Measurements from ENCODE around the gene RGS14. TPM values are rescaled to one million over a fixed set of nuclear protein-coding genes. Genes with fewer than 3 reads are reported as not detected.
"Not testable (repeated sequence)": the region's sequence is repeated elsewhere in the genome, so short reads cannot be mapped to it uniquely, and the experiment has no call there.

Gene RGS14
- total and polyA plus RNA-seq, 4 experiments from 2014 or later: 62.3 to 168 (median 132) TPM

DNA sequence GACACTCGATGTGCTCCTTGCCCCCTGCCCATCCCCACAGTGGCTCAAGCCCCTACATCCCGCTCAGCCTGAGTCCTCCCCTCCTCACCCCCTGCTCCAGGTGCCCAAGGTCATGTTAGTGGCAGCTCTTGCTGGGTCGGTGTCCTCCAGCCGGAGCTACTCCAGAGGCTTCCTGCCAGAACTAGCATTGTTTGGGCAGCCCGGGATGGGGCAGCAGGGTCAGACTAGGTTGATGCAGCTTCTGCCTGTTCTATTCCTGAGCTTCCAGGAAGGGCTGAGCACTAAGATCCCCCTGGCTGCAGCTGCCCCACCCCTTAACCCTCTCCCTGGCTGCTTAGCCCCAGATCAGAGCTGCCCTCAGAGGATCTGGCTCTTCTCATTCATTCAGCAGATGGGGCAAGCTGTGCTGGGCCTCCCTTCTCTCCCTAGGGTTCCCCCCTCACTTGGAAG, 671 bp downstream of the RGS14 start:
- H3K9me3 Mint-ChIP-seq: peaks cover 0 to 3% (median under 1%) of the 10 kb centered on the region in 8 donors
- no peaks in the 10 kb centered on the region for H3K36me3 ChIP-seq (ENCODE audit: insufficient read depth, low read length)
- H3K27me3 ChIP-seq (ENCODE audit: insufficient read depth, low read length): no peaks in the 10 kb centered on the region
- H3K36me3 Mint-ChIP-seq: peaks cover 7 to 33% of the 10 kb centered on the region in 2 donors
- peak overlapping the region; percentile 89 to 94 (median 93) for H3K27ac Mint-ChIP-seq
- no peak for DNase-seq
- H3K27me3 Mint-ChIP-seq: no peaks in the 10 kb centered on the region
- H3K4me1 Mint-ChIP-seq: peaks cover 57 to 95% (median 74%) of the 10 kb centered on the region in 4 donors
- peaks cover 76% of the 10 kb centered on the region for H3K4me1 ChIP-seq (ENCODE audit: insufficient read depth, low read length)
- intact Hi-C loops (cut with micrococcal nuclease): loop anchor here (5.0 kb wide), 1 partner anchor 34 kb away; no protein-coding TSS in a partner anchor
- H3K4me3 Mint-ChIP-seq: peak overlapping the region; percentile 84 to 97 (median 90)
- H3K9me3 ChIP-seq (ENCODE audit: control insufficient read depth in 1 of 2, low read length in 2 of 2): no peaks in the 10 kb centered on the region
- CTCF ChIA-PET (ENCODE audit: partially characterized antibody): interaction anchor here (1.1 to 8.7 kb wide), 10 partner anchors 12 to 97 kb away, joined by 3 to 90 read pairs (median 8); no protein-coding TSS in a partner anchor
- peak overlapping the region; percentile 75 for H3K27ac ChIP-seq (ENCODE audit: low read depth, low read length)
- POLR2A ChIA-PET (ENCODE audit: partially characterized antibody): interaction anchor here (0.5 to 4.9 kb wide), 18 partner anchors 7 to 372 kb away, joined by 3 to 43 read pairs (median 4); partner anchors contain the start of genes LMAN2, PDLIM7 and PRR7
- peak overlapping the region; percentile 92 to 95 for H3K4me3 ChIP-seq (ENCODE audit: low read length in 2 of 2)

- Histone ChIP-seq H3K27me3 (ENCODE audit: insufficient read depth, low read length) (no peaks in the 10 kb centered on the region), H3K27ac (ENCODE audit: low read depth, low read length) (peak overlapping the region; percentile 75), H3K9me3 (ENCODE audit: control insufficient read depth in 1 of 2, low read length in 2 of 2) (no peaks in the 10 kb centered on the region), H3K4me1 (ENCODE audit: insufficient read depth, low read length) (peaks cover 87% of the 10 kb centered on the region), H3K4me3 (ENCODE audit: low read length in 2 of 2) (peak overlapping the region; percentile 92 to 95), H3K36me3 (ENCODE audit: insufficient read depth, low read length) (no peaks in the 10 kb centered on the region)
- H3K4me3 Mint-ChIP-seq: peak overlapping the region; percentile 84 to 97 (median 90)
- intact Hi-C loops (cut with micrococcal nuclease): loop anchor here (5.0 kb wide), 1 partner anchor 33 kb away; no protein-coding TSS in a partner anchor
- H3K36me3 Mint-ChIP-seq: peaks cover 7 to 37% of the 10 kb centered on the region in 2 donors
- POLR2A ChIA-PET (ENCODE audit: partially characterized antibody): interaction anchor here (1.1 to 5.9 kb wide), 11 partner anchors 8 to 138 kb away, joined by 3 to 59 read pairs (median 9); partner anchors contain the start of genes LMAN2 and PDLIM7
- no peaks in the 10 kb centered on the region for H3K27me3 Mint-ChIP-seq
- peak in 1 of 5 donors; percentile 31 for DNase-seq
- CTCF ChIA-PET (ENCODE audit: partially characterized antibody): interaction anchor here (0.8 to 8.7 kb wide), 7 partner anchors 11 to 50 kb away, joined by 3 to 90 read pairs (median 11); no protein-coding TSS in a partner anchor
- H3K9me3 Mint-ChIP-seq: peaks cover 0 to 3% (median under 1%) of the 10 kb centered on the region in 8 donors
- H3K27ac Mint-ChIP-seq: peak overlapping the region; percentile 89 to 96 (median 93)
- H3K4me1 Mint-ChIP-seq: peaks cover 58 to 98% (median 78%) of the 10 kb centered on the region in 4 donors
These were observed 1.7 kb downstream of the RGS14 start for GRCh38 chr5:177359451-177359851.

- Mint-ChIP-seq H3K4me3 (peak overlapping the region; percentile 84 to 97 (median 90)), H3K27ac (peak overlapping the region; percentile 89 to 96 (median 92)), H3K4me1 (peaks cover 59 to 98% (median 77%) of the 10 kb centered on the region in 4 donors), H3K9me3 (peaks cover 0 to 3% (median under 1%) of the 10 kb centered on the region in 8 donors), H3K27me3 (no peaks in the 10 kb centered on the region), H3K36me3 (peaks cover 7 to 40% of the 10 kb centered on the region in 2 donors)
- Histone ChIP-seq H3K27ac (ENCODE audit: low read depth, low read length) (peak overlapping the region; percentile 75), H3K9me3 (ENCODE audit: control insufficient read depth in 1 of 2, low read length in 2 of 2) (no peaks in the 10 kb centered on the region), H3K27me3 (ENCODE audit: insufficient read depth, low read length) (no peaks in the 10 kb centered on the region), H3K4me1 (ENCODE audit: insufficient read depth, low read length) (peaks cover 89% of the 10 kb centered on the region), H3K36me3 (ENCODE audit: insufficient read depth, low read length) (no peaks in the 10 kb centered on the region), H3K4me3 (ENCODE audit: low read length in 2 of 2) (peak overlapping the region; percentile 22 to 92)
- CTCF ChIA-PET (ENCODE audit: partially characterized antibody): interaction anchor here (0.8 to 8.7 kb wide), 5 partner anchors 10 to 148 kb away, joined by 3 to 90 read pairs (median 14); no protein-coding TSS in a partner anchor
- intact Hi-C loops (cut with micrococcal nuclease): loop anchor here (5.0 kb wide), 3 partner anchors 32 to 58 kb away; partner anchors contain the start of genes PFN3, PRELID1 and RAB24
- POLR2A ChIA-PET (ENCODE audit: partially characterized antibody): interaction anchor here (1.0 to 5.9 kb wide), 9 partner anchors 8 to 137 kb away, joined by 3 to 59 read pairs (median 8); partner anchors contain the start of genes LMAN2 and PDLIM7
- peak in 1 of 5 donors; percentile 27 for DNase-seq
These were observed 2.1 kb downstream of the RGS14 start for GRCh38 chr5:177359860-177360259.

- Mint-ChIP-seq H3K36me3 (peaks cover 7 to 44% of the 10 kb centered on the region in 2 donors), H3K27ac (peak overlapping the region in 5 of 7 donors; percentile 17 to 92 (median 37)), H3K4me3 (peak overlapping the region in 7 of 8 donors; percentile 44 to 85 (median 60)), H3K4me1 (peaks cover 54 to 95% (median 73%) of the 10 kb centered on the region in 4 donors)
- not testable (repeated sequence) for H3K9me3 ChIP-seq (ENCODE audit: control insufficient read depth in 1 of 2, low read length in 2 of 2); H3K4me3 ChIP-seq (ENCODE audit: low read length in 2 of 2); H3K36me3 ChIP-seq (ENCODE audit: insufficient read depth, low read length); H3K9me3 Mint-ChIP-seq; H3K27me3 ChIP-seq (ENCODE audit: insufficient read depth, low read length); H3K27me3 Mint-ChIP-seq
- peak overlapping the region; percentile 81 for H3K27ac ChIP-seq (ENCODE audit: low read depth, low read length)
- peaks cover 91% of the 10 kb centered on the region for H3K4me1 ChIP-seq (ENCODE audit: insufficient read depth, low read length)
- ChIA-PET POLR2A (ENCODE audit: partially characterized antibody) (interaction anchor here (0.9 to 5.9 kb wide), 11 partner anchors 7 to 95 kb away, joined by 3 to 59 read pairs (median 4); partner anchors contain the start of gene LMAN2), CTCF (ENCODE audit: partially characterized antibody) (interaction anchor here (0.7 to 8.7 kb wide), 8 partner anchors 9 to 147 kb away, joined by 3 to 90 read pairs (median 10); no protein-coding TSS in a partner anchor)
- intact Hi-C loops (cut with micrococcal nuclease): loop anchor here (5.0 kb wide), 2 partner anchors 42 to 58 kb away; partner anchors contain the start of genes PFN3, PRELID1 and RAB24
- peak in 1 of 5 donors; percentile 27 for DNase-seq
These were observed 3.0 kb downstream of the RGS14 start for GRCh38 chr5:177360740-177361139.

- Mint-ChIP-seq H3K27me3 (no peaks in the 10 kb centered on the region), H3K27ac (peak overlapping the region; percentile 86 to 97 (median 92)), H3K36me3 (peaks cover 11 to 45% of the 10 kb centered on the region in 2 donors), H3K9me3 (peaks cover 0 to 3% (median 0%) of the 10 kb centered on the region in 8 donors), H3K4me3 (peak overlapping the region; percentile 81 to 89 (median 85)), H3K4me1 (peaks cover 51 to 88% (median 71%) of the 10 kb centered on the region in 4 donors)
- H3K4me1 ChIP-seq (ENCODE audit: insufficient read depth, low read length): peaks cover 91% of the 10 kb centered on the region
- peak overlapping the region; percentile 81 for H3K27ac ChIP-seq (ENCODE audit: low read depth, low read length)
- ChIA-PET CTCF (ENCODE audit: partially characterized antibody) (interaction anchor here (0.9 to 8.7 kb wide), 10 partner anchors 9 to 140 kb away, joined by 3 to 90 read pairs (median 5); no protein-coding TSS in a partner anchor), POLR2A (ENCODE audit: partially characterized antibody) (interaction anchor here (1.0 to 5.9 kb wide), 12 partner anchors 8 to 72 kb away, joined by 3 to 59 read pairs (median 4); partner anchors contain the start of gene LMAN2)
- peaks cover 12% of the 10 kb centered on the region for H3K36me3 ChIP-seq (ENCODE audit: insufficient read depth, low read length)
- no peak overlapping the region for H3K4me3 ChIP-seq (ENCODE audit: low read length in 2 of 2)
- peak in 1 of 5 donors; percentile 23 for DNase-seq
- no peaks in the 10 kb centered on the region for H3K27me3 ChIP-seq (ENCODE audit: insufficient read depth, low read length)
- H3K9me3 ChIP-seq (ENCODE audit: control insufficient read depth in 1 of 2, low read length in 2 of 2): no peaks in the 10 kb centered on the region
- intact Hi-C loops (cut with micrococcal nuclease): loop anchor here (5.0 kb wide), 2 partner anchors 41 to 59 kb away; partner anchors contain the start of genes PFN3, PRELID1 and RAB24
These were observed 3.9 kb downstream of the RGS14 start for GRCh38 chr5:177361418-177362291.

DNA sequence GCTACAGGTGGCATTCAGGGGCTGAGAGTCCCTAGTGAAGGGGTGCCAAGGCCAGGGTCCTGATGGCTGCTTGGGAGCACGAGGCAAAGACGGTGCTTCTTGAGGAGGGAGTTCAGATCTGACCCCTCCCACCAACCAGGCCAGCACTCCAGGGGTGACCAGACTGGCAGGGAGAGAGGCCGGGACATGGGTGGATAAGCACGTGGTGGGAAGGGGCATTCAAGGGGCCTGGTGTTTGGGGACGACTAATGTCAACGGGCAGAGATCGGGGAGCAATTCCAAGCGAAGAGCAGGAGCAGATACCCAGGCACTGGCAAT, 4.5 kb downstream of the RGS14 start:
- Histone ChIP-seq H3K4me3 (ENCODE audit: low read length in 2 of 2) (peak overlapping the region in 1 of 2 donors; percentile 52), H3K4me1 (ENCODE audit: insufficient read depth, low read length) (peaks cover 85% of the 10 kb centered on the region), H3K9me3 (ENCODE audit: control insufficient read depth in 1 of 2, low read length in 2 of 2) (no peaks in the 10 kb centered on the region), H3K36me3 (ENCODE audit: insufficient read depth, low read length) (peaks cover 15% of the 10 kb centered on the region), H3K27ac (ENCODE audit: low read depth, low read length) (peak overlapping the region; percentile 81), H3K27me3 (ENCODE audit: insufficient read depth, low read length) (no peaks in the 10 kb centered on the region)
- H3K36me3 Mint-ChIP-seq: peaks cover 11 to 45% of the 10 kb centered on the region in 2 donors
- peaks cover 0 to 3% (median 0%) of the 10 kb centered on the region in 8 donors for H3K9me3 Mint-ChIP-seq
- intact Hi-C loops (cut with micrococcal nuclease): loop anchor here (5.0 kb wide), 2 partner anchors 40 to 60 kb away; partner anchors contain the start of genes PFN3, PRELID1 and RAB24
- H3K4me3 Mint-ChIP-seq: peak overlapping the region; percentile 81 to 89 (median 85)
- H3K4me1 Mint-ChIP-seq: peaks cover 45 to 82% (median 65%) of the 10 kb centered on the region in 4 donors
- DNase-seq: no peak
- ChIA-PET CTCF (ENCODE audit: partially characterized antibody) (interaction anchor here (0.9 to 8.7 kb wide), 10 partner anchors 8 to 139 kb away, joined by 3 to 90 read pairs (median 5); no protein-coding TSS in a partner anchor), POLR2A (ENCODE audit: partially characterized antibody) (interaction anchor here (1.0 to 5.9 kb wide), 9 partner anchors 9 to 70 kb away, joined by 3 to 59 read pairs (median 4); partner anchors contain the start of gene LMAN2)
- peak overlapping the region; percentile 86 to 97 (median 92) for H3K27ac Mint-ChIP-seq
- no peaks in the 10 kb centered on the region for H3K27me3 Mint-ChIP-seq
